Measurements from ENCODE around the gene DOCK3.

DNA sequence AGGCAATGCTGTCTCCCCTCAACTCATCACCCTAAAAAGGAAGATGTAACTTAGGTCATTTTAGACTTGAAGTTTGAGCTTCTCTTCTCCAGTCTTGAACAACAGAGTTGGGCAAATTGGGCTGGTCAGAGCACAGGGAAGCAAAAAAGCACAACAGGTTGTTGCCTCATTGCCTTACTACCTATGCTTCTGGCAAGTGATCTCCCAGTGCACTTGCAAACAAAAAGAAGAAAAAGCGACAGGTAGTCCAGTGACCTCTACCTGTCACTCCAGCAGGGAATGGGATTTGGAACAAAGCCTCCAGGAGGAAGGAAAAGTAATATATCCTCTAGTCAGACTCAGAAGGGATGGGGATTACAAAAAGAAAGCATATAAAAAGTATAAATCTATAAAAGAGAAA lies 550.1 kb downstream of the DOCK3 start:
- TF ChIP-seq CTCF (IDR thresholded peaks at IDR 0.05) (no peak), EP300 (IDR thresholded peaks at IDR 0.05) (no peak), ESRRA (IDR thresholded peaks at IDR 0.05; ENCODE audit: borderline replicate concordance, low read length) (no peak), SMC3 (IDR thresholded peaks at IDR 0.05) (no peak), MAX (IDR thresholded peaks at IDR 0.05) (no peak), HDAC2 (IDR thresholded peaks at IDR 0.05) (no peak), RAD21 (conservative IDR thresholded peaks at IDR 0.05 in 1 of 2, IDR thresholded peaks at IDR 0.05 in 1 of 2) (no peak), FOSL2 (IDR thresholded peaks at IDR 0.05) (no peak), FOSL2 (CRISPR knock-in tag; IDR thresholded peaks at IDR 0.05) (no peak)

Measured in A549 (cell line).